ENCODE measurements around the gene TBC1D12.
"Not testable (repeated sequence)": the region's sequence is repeated elsewhere in the genome, so short reads cannot be mapped to it uniquely, and the experiment has no call there.

The TBC1D12 gene

GRCh38 chr10:94524711-94525110 is 122.4 kb downstream of the TBC1D12 start:
- in situ Hi-C loops (cut with MboI; ENCODE audit: low sequenced_read_pairs): no loop called here

- in situ Hi-C loops (cut with MboI; ENCODE audit: low sequenced_read_pairs): not testable (repeated sequence)
Measured at GRCh38 chr10:94531550-94531949, 129.2 kb downstream of the TBC1D12 start.

- in situ Hi-C loops (cut with MboI; ENCODE audit: low sequenced_read_pairs): no loop called here
Measured at GRCh38 chr10:94533027-94533426, 130.7 kb downstream of the TBC1D12 start.

GRCh38 chr10:94542282-94542681 is 139.9 kb downstream of the TBC1D12 start:
- in situ Hi-C loops (cut with MboI; ENCODE audit: low sequenced_read_pairs): not testable (repeated sequence)

GRCh38 chr10:94545391-94546048 is 143.2 kb downstream of the TBC1D12 start, which contains the start of gene HELLS:
HELLS (plus strand) TSS chr10:94545788; CDS start chr10:94545922, 134 bp downstream.
- in situ Hi-C loops (cut with MboI; ENCODE audit: low sequenced_read_pairs): no loop called here

- in situ Hi-C loops (cut with MboI; ENCODE audit: low sequenced_read_pairs): no loop called here
Measured at GRCh38 chr10:94546049-94546900, 143.9 kb downstream of the TBC1D12 start.

- in situ Hi-C loops (cut with MboI; ENCODE audit: low sequenced_read_pairs): no loop called here
Measured at GRCh38 chr10:94546901-94547185, 144.5 kb downstream of the TBC1D12 start.

- in situ Hi-C loops (cut with MboI; ENCODE audit: low sequenced_read_pairs): no loop called here
Measured at GRCh38 chr10:94549221-94549620, 146.9 kb downstream of the TBC1D12 start.

GRCh38 chr10:94567714-94568307 is 165.5 kb downstream of the TBC1D12 start:
- in situ Hi-C loops (cut with MboI; ENCODE audit: low sequenced_read_pairs): not testable (repeated sequence)

- in situ Hi-C loops (cut with MboI; ENCODE audit: low sequenced_read_pairs): no loop called here
Measured at GRCh38 chr10:94571081-94571480, 168.7 kb downstream of the TBC1D12 start.

GRCh38 chr10:94571528-94571927 is 169.2 kb downstream of the TBC1D12 start:
- in situ Hi-C loops (cut with MboI; ENCODE audit: low sequenced_read_pairs): no loop called here

- in situ Hi-C loops (cut with MboI; ENCODE audit: low sequenced_read_pairs): no loop called here
Measured at GRCh38 chr10:94578790-94579189, 176.4 kb downstream of the TBC1D12 start.

- in situ Hi-C loops (cut with MboI; ENCODE audit: low sequenced_read_pairs): no loop called here
Measured at GRCh38 chr10:94583124-94583523, 180.8 kb downstream of the TBC1D12 start.

All from HL-60/S4 (cell line).